A549 (cell line): ENCODE measurements around the gene CLPTM1.

Experiments used
- RCOR1 ChIP-seq: fragments of 150-350 bp; IDR thresholded peaks from 2 replicates; pipeline ENCODE4 v1.6.1; 2014; ENCODE audit warnings: antibody characterized with exemption, low read length, low read depth
- TF ChIP-seq, protein P1 (sequence below): fragments of >200 bp; sonication (Bioruptor Twin); formaldehyde crosslinking; IDR thresholded peaks from 3 replicates; pipeline ENCODE4 v1.5.1; 2016

DNA sequence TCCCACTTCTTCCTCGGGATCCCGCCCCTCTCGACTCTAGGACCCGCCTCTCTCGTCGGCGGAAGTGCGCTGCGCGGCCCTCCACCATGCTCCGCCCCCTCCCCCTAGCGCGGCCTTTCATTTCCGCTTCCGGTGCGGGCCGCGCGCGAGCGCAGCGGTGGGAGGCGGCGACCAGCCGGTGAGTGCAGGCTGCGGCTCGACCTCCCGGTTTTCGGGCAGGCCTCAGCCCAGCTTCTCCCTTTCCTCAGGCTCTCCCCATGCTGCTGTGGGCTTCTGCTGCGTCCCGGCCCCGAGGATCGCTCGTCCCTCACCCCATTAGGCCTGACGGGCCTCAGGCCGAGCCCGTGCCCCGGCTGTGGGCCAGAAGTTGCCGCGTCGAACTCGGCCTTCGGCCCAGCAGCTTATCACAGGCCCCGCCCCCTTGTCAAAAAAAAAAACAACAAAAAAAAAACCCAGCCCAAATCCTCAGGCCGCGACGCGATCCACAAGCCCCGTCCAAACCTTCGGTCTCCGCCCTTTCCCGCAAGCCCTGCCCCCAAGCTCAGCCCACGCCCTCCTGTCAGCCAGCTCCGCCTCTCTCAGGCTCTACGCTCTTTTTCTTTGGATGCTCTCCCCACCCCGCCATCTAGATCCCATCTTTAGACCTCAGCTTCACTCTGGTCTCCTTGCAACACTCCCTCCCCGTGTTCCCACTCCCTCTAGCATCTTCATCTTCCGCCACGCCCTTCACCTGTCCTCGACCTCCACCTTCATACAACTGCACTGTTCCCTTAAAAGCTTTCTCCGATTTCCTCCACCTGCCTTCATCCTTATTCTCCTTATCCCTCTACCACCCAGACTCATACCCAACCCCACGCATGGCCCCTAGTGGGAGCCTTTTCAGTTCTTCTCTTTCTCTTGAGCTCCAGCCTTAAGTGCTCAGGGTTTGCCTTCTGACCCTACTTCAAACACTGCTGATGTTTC is 84.0 kb downstream of the CLPTM1 start, which contains the start of gene CLASRP:
- TF ChIP-seq RCOR1: no peak
- TF ChIP-seq, protein P1, sequence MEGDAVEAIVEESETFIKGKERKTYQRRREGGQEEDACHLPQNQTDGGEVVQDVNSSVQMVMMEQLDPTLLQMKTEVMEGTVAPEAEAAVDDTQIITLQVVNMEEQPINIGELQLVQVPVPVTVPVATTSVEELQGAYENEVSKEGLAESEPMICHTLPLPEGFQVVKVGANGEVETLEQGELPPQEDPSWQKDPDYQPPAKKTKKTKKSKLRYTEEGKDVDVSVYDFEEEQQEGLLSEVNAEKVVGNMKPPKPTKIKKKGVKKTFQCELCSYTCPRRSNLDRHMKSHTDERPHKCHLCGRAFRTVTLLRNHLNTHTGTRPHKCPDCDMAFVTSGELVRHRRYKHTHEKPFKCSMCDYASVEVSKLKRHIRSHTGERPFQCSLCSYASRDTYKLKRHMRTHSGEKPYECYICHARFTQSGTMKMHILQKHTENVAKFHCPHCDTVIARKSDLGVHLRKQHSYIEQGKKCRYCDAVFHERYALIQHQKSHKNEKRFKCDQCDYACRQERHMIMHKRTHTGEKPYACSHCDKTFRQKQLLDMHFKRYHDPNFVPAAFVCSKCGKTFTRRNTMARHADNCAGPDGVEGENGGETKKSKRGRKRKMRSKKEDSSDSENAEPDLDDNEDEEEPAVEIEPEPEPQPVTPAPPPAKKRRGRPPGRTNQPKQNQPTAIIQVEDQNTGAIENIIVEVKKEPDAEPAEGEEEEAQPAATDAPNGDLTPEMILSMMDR: no peak
